ENCODE measurements around the gene ENO4. TPM values are rescaled to one million over a fixed set of nuclear protein-coding genes. Genes with fewer than 3 reads are reported as not detected.

The ENO4 gene, protein sequence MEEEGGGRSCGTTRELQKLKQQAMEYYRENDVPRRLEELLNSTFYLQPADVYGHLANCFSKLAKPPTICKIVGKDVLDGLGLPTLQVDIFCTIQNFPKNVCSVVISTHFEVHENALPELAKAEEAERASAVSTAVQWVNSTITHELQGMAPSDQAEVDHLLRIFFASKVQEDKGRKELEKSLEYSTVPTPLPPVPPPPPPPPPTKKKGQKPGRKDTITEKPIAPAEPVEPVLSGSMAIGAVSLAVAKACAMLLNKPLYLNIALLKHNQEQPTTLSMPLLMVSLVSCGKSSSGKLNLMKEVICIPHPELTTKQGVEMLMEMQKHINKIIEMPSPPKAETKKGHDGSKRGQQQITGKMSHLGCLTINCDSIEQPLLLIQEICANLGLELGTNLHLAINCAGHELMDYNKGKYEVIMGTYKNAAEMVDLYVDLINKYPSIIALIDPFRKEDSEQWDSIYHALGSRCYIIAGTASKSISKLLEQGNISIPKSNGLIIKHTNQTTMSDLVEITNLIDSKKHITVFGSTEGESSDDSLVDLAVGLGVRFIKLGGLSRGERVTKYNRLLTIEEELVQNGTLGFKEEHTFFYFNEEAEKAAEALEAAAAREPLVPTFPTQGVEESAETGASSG
- total RNA-seq, result 10 to 100 TPM in 1 of 4 donors, under 1 TPM in 2, not detected in 1; 0.16 to 13.0 (median 0.27) TPM
- under 1 TPM in 1 of 3 donors, not detected in 2; 0.09 TPM for polyA plus RNA-seq

DNA sequence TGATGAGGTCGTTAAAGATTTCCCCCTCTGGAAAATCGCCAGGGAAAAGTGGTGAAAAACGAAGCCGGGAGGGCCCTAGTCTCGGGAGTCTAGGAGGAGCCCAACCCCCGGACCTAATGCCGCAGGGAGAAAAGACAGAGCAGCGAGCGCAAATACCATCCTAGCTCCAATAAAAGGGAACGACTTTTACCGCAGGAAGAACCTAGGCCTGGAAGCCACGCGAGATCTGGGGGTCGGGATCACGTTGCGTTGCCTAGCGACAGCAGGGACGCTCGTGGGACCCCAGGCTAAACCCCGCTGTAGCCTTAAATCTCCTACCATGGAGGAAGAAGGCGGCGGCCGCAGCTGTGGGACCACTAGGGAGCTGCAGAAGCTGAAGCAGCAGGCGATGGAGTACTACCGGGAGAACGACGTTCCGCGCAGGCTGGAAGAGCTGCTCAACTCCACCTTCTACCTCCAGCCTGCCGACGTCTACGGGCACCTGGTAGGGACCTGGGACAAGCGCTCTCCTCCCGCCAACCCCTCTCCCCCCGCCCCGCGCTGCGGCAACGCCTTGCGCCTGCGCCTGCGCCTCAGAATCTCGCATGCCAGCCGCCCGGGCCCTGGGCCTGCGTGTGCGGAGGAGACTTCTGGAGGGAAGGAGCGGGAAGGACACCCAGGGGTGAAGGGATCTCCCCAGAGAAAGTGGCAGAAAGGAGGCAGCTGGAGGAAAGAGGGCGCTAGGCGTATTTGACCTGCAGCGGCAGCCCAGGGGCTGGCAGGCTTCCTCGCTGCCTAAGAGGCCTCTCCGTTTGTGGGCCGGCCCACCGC lies at the start of gene ENO4:
Gene ENO4, plus strand, starts transcription at position 252 of the 810 bp plus-strand sequence. Its CDS starts 68 bp downstream, at position 320.
- DNase-seq, result peak; percentile 81
- TF ChIP-seq POLR2AphosphoS5 (IDR thresholded peaks at IDR 0.05) (peak in 1 of 4 donors; percentile 48), EP300 (IDR thresholded peaks at IDR 0.05) (no peak)
- peaks cover 0 to 16% (median 13%) of the 10 kb centered on the region in 4 donors for H3K4me1 ChIP-seq
- H3K9me3 ChIP-seq, result no peaks in the 10 kb centered on the region
- H3K27me3 ChIP-seq, result no peaks in the 10 kb centered on the region
- peak within 1 kb of the TSS; percentile 58 to 80 (median 74) for H3K4me3 ChIP-seq
- 1 to 2% methylated on average over 55 of the region's 55 CpGs for WGBS, 2 donors
- intact Hi-C loops (cut with DNase I), result no loop called here
- H3K27ac ChIP-seq, result peak within 1 kb of the TSS; percentile 70 to 78 (median 75)
- no peaks in the 10 kb centered on the region for H3K36me3 ChIP-seq

DNA sequence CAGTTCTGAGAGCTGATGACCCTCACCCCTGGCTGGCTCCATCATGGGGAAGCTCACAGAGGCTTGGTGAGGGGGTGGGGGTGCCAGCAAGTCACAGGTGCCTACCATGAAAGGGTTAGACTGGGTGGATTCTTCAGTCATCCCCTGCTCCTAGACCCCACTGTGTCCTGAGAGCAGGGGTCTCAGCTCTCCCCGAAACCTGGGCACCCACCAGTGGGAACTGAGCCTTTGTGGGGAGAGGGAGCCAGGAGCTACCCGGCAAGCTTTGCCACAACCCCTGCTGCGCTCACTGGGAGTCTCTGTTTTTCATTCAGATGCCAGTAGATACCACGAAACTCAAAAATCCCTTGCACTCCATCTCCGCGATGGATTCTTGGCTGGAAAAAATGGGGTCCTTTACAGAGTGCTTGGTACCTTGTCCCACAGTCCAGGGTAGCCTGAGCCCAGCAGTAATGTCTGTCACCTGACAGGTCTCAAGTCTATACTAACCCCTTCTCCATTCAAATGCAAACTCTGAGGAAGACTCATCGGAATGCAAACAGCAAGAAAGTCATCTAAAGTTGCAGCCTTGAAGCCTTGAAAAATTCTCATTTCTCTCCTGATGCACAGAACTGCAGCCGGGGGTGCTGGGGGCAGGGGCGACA lies 48.9 kb upstream of the ENO4 start:
- DNase-seq, result peak; percentile 2
- H3K27me3 ChIP-seq, result peaks cover 0 to 17% (median 0%) of the 10 kb centered on the region in 3 donors
- intact Hi-C loops (cut with DNase I), result no loop called here
- no peaks in the 10 kb centered on the region for H3K36me3 ChIP-seq
- H3K4me1 ChIP-seq, result no peaks in the 10 kb centered on the region
- no peak overlapping the region for H3K4me3 ChIP-seq
- 83 to 88% methylated on average over 9 of the region's 9 CpGs for WGBS, 2 donors
- no peaks in the 10 kb centered on the region for H3K9me3 ChIP-seq
- no peak overlapping the region for H3K27ac ChIP-seq
- TF ChIP-seq, protein P1, sequence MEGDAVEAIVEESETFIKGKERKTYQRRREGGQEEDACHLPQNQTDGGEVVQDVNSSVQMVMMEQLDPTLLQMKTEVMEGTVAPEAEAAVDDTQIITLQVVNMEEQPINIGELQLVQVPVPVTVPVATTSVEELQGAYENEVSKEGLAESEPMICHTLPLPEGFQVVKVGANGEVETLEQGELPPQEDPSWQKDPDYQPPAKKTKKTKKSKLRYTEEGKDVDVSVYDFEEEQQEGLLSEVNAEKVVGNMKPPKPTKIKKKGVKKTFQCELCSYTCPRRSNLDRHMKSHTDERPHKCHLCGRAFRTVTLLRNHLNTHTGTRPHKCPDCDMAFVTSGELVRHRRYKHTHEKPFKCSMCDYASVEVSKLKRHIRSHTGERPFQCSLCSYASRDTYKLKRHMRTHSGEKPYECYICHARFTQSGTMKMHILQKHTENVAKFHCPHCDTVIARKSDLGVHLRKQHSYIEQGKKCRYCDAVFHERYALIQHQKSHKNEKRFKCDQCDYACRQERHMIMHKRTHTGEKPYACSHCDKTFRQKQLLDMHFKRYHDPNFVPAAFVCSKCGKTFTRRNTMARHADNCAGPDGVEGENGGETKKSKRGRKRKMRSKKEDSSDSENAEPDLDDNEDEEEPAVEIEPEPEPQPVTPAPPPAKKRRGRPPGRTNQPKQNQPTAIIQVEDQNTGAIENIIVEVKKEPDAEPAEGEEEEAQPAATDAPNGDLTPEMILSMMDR (IDR thresholded peaks at IDR 0.05), result no peak
- TF ChIP-seq POLR2A (IDR thresholded peaks at IDR 0.05) (no peak), EP300 (IDR thresholded peaks at IDR 0.05) (no peak), POLR2AphosphoS5 (IDR thresholded peaks at IDR 0.05) (no peak)

DNA sequence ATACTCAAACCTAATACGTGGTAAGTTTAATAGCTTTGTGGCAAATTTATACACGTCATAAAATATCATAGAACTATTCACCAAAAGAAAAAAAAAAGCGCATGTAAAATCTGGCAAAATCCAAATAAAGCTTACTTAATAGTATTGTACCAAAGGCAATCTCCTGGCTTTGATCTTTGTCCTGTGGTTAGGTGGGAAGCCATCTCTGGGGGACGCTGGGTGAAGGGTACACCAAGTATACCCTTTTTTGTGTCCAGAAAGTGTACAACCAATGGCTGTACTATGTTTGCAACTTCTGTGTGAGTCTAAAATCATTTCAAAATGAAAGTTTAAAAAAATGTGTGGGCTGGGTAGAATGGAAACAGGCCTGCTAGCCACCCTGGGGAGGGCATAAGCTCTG lies 47.6 kb upstream of the ENO4 start:
- 65 to 80% methylated on average over 4 of the region's 4 CpGs for WGBS, 2 donors
- Histone ChIP-seq H3K4me1 (no peaks in the 10 kb centered on the region), H3K27me3 (peaks cover 0 to 12% (median 0%) of the 10 kb centered on the region in 3 donors), H3K9me3 (no peaks in the 10 kb centered on the region), H3K27ac (no peak overlapping the region), H3K4me3 (no peak overlapping the region), H3K36me3 (no peaks in the 10 kb centered on the region)
- TF ChIP-seq EP300 (IDR thresholded peaks at IDR 0.05) (no peak), POLR2A (IDR thresholded peaks at IDR 0.05) (no peak), POLR2AphosphoS5 (IDR thresholded peaks at IDR 0.05) (no peak)
- TF ChIP-seq, protein P1 (IDR thresholded peaks at IDR 0.05), result no peak
- DNase-seq, result no peak
- intact Hi-C loops (cut with DNase I), result no loop called here

DNA sequence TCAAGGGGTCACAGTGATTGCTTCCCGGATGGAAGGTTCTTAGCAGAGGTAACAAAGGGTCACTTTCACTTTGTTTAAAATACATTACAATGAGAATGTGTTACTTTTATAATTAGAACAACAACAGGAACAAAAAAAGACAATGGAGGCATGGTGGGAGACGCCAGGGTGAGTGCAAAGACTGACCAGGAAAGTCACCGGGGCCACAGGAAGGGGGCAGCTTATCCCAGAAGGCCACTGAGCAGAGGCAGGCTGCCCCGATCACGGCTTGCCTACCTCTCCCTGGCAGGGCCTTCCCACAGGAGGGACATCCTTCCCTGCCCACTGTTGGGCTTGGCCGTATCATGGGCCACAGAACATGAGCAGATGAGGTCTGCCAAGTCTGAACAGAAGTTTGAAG lies 46.8 kb upstream of the ENO4 start:
- intact Hi-C loops (cut with DNase I), result no loop called here
- H3K9me3 ChIP-seq, result no peaks in the 10 kb centered on the region
- TF ChIP-seq, protein P1 (IDR thresholded peaks at IDR 0.05), result no peak
- TF ChIP-seq POLR2A (IDR thresholded peaks at IDR 0.05) (no peak), EP300 (IDR thresholded peaks at IDR 0.05) (no peak), POLR2AphosphoS5 (IDR thresholded peaks at IDR 0.05) (no peak)
- H3K4me3 ChIP-seq, result no peak overlapping the region
- H3K36me3 ChIP-seq, result no peaks in the 10 kb centered on the region
- H3K27ac ChIP-seq, result no peak overlapping the region
- H3K27me3 ChIP-seq, result peaks cover 0 to 5% (median 0%) of the 10 kb centered on the region in 3 donors
- 85 to 88% methylated on average over 6 of the region's 6 CpGs for WGBS, 2 donors
- H3K4me1 ChIP-seq, result no peaks in the 10 kb centered on the region
- DNase-seq, result no peak

Measured in sigmoid colon (tissue), 7 donors.